AG04450 (cell line): ENCODE measurements around the gene EML1. TPM values are rescaled to one million over a fixed set of nuclear protein-coding genes. Genes with fewer than 3 reads are reported as not detected.

Experiments used
- CTCF ChIA-PET: fragments of 300-600, 350-600 bp; formaldehyde crosslinking; extraction: SDS; loops from one replicate; lab custom pipeline; 2022; ENCODE audit warnings: antibody characterized with exemption, inconsistent platforms; lab: Charles Lee
- POLR2A ChIA-PET: fragments of 350-600 bp; formaldehyde crosslinking; extraction: SDS; loops from one replicate; lab custom pipeline; 2021; ENCODE audit warnings: antibody characterized with exemption, inconsistent platforms; lab: Yijun Ruan, JAX
- DNase-seq: peaks from one replicate; pipeline ENCODE4 v3.0.0-alpha.2; 2011; ENCODE audit warnings: low read depth, low spot score
- H3K27ac ChIP-seq: one replicate; pipeline ENCODE4 v1.5.1; 2012; ENCODE audit warnings: low read depth, low read length, control low read depth
- H3K27me3 ChIP-seq: one replicate; pipeline ENCODE4 v1.6.0; 2012; ENCODE audit warnings: low read length; ENCODE audit not compliant: control insufficient read depth, insufficient read depth
- H3K4me3 ChIP-seq: 2 replicates; pipeline ENCODE4 v1.5.1; 2011; ENCODE audit warnings: mild to moderate bottlenecking, low read depth, low read length, control low read depth
- H3K9me3 ChIP-seq: 2 replicates; pipeline ENCODE4 v1.5.1; 2012; ENCODE audit warnings: low read length; ENCODE audit not compliant: control insufficient read depth, insufficient read depth
- CTCF ChIP-seq: IDR thresholded peaks from 2 replicates; pipeline ENCODE4 v1.5.1; 2011; ENCODE audit warnings: low read depth, low read length, control low read depth, inconsistent platforms
- polyA plus RNA-seq: library from polyadenylated mRNA; depleted of rRNA; stranded (reverse); fragments of >200 nt; gene quantifications from 2 replicates; pipeline ENCODE4 v1.2.3, GENCODE V29; 2011

Gene EML1
- polyA plus RNA-seq, 1 experiment: 37.7 TPM

GRCh38 chr14:99794151-99794780 lies 1.1 kb downstream of the EML1 start:
- Histone ChIP-seq H3K27me3 (no peaks in the 10 kb centered on the region), H3K4me3 (peak overlapping the region; percentile 68), H3K9me3 (no peaks in the 10 kb centered on the region), H3K27ac (no peak overlapping the region)
- ChIA-PET POLR2A (interaction anchor here (0.7 kb wide), 1 partner anchor 56 kb away, joined by 3 read pairs; no protein-coding TSS in a partner anchor), CTCF (interaction anchor here (1.3 to 2.2 kb wide), 2 partner anchors 64 to 92 kb away, joined by 4 to 9 read pairs; no protein-coding TSS in a partner anchor)
- no peak for TF ChIP-seq CTCF
- DNase-seq: no peak

GRCh38 chr14:99795046-99795445 lies 1.8 kb downstream of the EML1 start:
- Histone ChIP-seq H3K4me3 (no peak overlapping the region; the same call in 1 of the 2 replicates), H3K27ac (no peak overlapping the region), H3K27me3 (no peaks in the 10 kb centered on the region), H3K9me3 (no peaks in the 10 kb centered on the region)
- TF ChIP-seq CTCF: no peak
- POLR2A ChIA-PET: no interaction called here
- CTCF ChIA-PET: interaction anchor here (0.8 to 1.3 kb wide), 3 partner anchors 89 to 152 kb away, joined by 3 to 4 read pairs (median 4); no protein-coding TSS in a partner anchor
- no peak for DNase-seq

GRCh38 chr14:99797231-99797630 lies 4.0 kb downstream of the EML1 start:
- no peak for DNase-seq
- ChIA-PET CTCF (interaction anchor here (0.8 to 1.7 kb wide), 4 partner anchors 40 to 102 kb away, joined by 3 to 11 read pairs (median 6); no protein-coding TSS in a partner anchor), POLR2A (interaction anchor here (1.1 kb wide), 1 partner anchor 113 kb away, joined by 3 read pairs; the partner anchor contains the start of gene CYP46A1)
- H3K4me3 ChIP-seq: no peak overlapping the region
- H3K27me3 ChIP-seq: no peaks in the 10 kb centered on the region
- H3K27ac ChIP-seq: no peak overlapping the region
- no peak for TF ChIP-seq CTCF
- H3K9me3 ChIP-seq: no peaks in the 10 kb centered on the region; the same call in 1 of the 2 replicates

GRCh38 chr14:99800781-99801180 lies 7.6 kb downstream of the EML1 start:
- ChIA-PET POLR2A (no interaction called here), CTCF (no interaction called here)
- DNase-seq: no peak
- Histone ChIP-seq H3K4me3 (no peak overlapping the region), H3K27ac (no peak overlapping the region), H3K9me3 (no peaks in the 10 kb centered on the region; the same call in 1 of the 2 replicates), H3K27me3 (no peaks in the 10 kb centered on the region)
- no peak for TF ChIP-seq CTCF
